Astrocyte of the cerebellum (primary cell): ENCODE data around the gene SRCAP.

ENCODE experiments used
- DNase-seq: peaks from one replicate; pipeline ENCODE4 v3.0.0-alpha.2; 2011; ENCODE audit warnings: low read depth
- H3K4me3 ChIP-seq: 2 replicates; pipeline ENCODE4 v1.5.1; 2011; ENCODE audit warnings: mild to moderate bottlenecking, low read depth, low read length, moderate library complexity
- CTCF ChIP-seq: IDR thresholded peaks from 2 replicates; pipeline ENCODE4 v1.5.1; 2012; ENCODE audit warnings: low read length, low read depth, moderate library complexity, mild to moderate bottlenecking; ENCODE audit errors: missing control alignments
- in situ Hi-C: cut with HindIII; loops from 2 replicates; pipeline ENCODE4 v1.10.0; 2017; ENCODE audit warnings: low sequenced_read_pairs

SRCAP gene

DNA sequence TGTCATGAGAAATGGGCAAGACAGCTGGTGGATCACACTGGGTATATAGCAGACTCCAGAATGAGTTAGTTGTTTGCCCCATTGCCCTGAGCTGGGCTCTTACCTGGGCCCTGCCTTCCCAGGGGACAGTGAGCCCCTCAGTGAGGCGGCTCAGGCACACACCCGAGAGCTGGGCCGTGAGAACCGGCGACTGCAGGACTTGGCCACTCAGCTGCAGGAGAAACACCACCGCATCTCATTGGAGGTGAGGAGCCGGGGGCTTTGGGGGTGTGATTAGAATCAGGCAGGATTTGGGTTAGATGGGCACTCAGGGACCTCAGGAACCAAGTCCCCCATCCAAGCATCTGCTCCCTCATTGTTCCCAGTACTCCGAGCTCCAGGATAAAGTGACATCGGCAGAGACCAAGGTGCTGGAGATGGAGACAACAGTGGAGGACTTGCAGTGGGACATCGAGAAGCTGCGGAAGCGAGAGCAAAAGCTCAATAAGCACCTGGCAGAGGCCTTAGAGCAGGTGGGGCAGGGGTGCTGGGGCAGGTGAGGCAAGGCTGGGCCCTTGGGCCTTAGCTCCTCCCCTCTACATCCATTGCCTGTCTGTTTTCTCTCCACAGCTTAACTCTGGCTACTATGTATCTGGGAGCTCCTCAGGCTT is 66.0 kb downstream of the SRCAP start:
- H3K4me3 ChIP-seq, result no peak overlapping the region
- no peak for TF ChIP-seq CTCF
- DNase-seq, result no peak
- in situ Hi-C loops, result no loop called here

DNA sequence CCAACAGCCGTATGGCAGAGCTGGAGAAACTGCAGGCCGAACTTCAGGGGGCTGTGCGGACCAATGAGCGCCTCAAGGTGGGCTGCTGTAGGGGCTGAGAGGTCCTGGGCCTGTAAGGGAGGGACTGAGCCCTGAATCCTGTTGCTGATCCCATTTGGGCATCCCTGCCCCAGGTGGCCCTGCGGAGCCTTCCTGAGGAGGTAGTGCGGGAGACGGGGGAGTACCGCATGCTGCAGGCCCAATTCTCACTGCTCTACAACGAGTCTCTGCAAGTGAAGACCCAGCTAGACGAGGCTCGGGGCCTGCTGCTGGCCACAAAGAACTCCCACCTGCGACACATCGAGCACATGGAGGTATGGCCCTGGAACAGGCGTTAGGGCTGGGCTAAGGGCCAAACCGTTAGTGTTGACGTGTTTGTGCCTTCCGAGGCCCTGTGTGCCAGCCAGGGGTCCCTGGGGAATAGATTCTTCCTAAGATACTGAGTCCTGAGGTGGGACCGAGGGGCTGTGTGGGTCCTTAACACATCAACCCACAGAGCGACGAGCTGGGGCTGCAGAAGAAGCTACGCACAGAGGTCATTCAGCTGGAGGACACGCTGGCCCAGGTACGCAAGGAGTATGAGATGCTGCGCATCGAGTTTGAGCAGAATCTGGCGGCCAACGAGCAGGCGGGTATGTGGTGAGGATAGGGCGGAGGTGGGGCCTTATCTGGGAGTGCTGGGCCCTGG is 67.4 kb downstream of the SRCAP start:
- DNase-seq, result no peak
- no peak for TF ChIP-seq CTCF
- no peak overlapping the region for H3K4me3 ChIP-seq
- in situ Hi-C loops, result no loop called here

GRCh38 chr16:30766933-30767284 is 67.9 kb downstream of the SRCAP start:
- no peak for DNase-seq
- in situ Hi-C loops, result no loop called here
- H3K4me3 ChIP-seq, result no peak overlapping the region
- no peak for TF ChIP-seq CTCF

- no peak for DNase-seq
- H3K4me3 ChIP-seq, result no peak overlapping the region
- no peak for TF ChIP-seq CTCF
- in situ Hi-C loops, result no loop called here
Measured at GRCh38 chr16:30767767-30768465, 68.9 kb downstream of the SRCAP start.

DNA sequence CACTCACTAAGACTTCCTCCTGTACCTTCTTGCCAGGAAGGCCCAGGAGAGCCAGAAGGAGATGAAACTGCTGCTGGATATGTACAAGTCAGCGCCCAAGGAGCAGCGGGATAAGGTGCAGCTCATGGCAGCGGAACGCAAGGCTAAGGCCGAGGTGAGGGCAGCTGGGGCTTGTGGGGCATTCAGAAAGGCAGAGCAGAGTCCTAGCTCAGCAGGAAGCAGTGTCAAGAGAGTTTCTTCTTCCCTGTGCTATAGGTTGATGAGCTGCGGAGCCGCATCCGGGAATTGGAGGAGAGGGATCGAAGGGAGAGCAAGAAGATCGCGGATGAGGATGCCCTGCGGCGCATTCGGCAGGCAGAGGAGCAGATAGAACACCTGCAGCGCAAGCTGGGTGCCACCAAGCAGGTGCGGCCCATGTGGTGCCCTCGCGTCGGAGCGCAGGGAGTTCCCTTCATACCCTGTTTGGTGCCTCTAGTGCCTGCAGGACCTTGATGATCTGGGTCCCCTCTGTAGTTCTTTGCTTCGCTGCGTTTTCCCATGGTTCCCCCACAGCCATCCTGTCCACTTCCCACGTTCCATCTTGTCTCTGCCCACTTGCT is 69.7 kb downstream of the SRCAP start:
- no peak overlapping the region for H3K4me3 ChIP-seq
- DNase-seq, result no peak
- no peak for TF ChIP-seq CTCF
- in situ Hi-C loops, result no loop called here

- in situ Hi-C loops, result no loop called here
- TF ChIP-seq CTCF, result no peak
- H3K4me3 ChIP-seq, result no peak overlapping the region
- no peak for DNase-seq
Measured at GRCh38 chr16:30769379-30770089, 70.6 kb downstream of the SRCAP start.
